Mesothelial cell of epicardium (in vitro differentiated cells): ENCODE data around the gene COPRS. TPM values are rescaled to one million over a fixed set of nuclear protein-coding genes. Genes with fewer than 3 reads are reported as not detected.

Experiments used
- DNase-seq, 2 experiments: peaks; one replicate each; pipeline ENCODE4 v3.0.0; 2021; ENCODE audit warnings: low spot score in 2 of 2; ENCODE audit not compliant: unreplicated experiment in 2 of 2
- H3K27ac Mint-ChIP-seq: 2 replicates; pipeline ENCODE4 v1.8.0; 2021; ENCODE audit warnings: mixed read lengths
- H3K27me3 Mint-ChIP-seq: 2 replicates; pipeline ENCODE4 v1.8.0; 2021; ENCODE audit warnings: low read depth, mixed read lengths
- H3K36me3 Mint-ChIP-seq: 2 replicates; pipeline ENCODE4 v1.8.0; 2021; ENCODE audit warnings: mixed read lengths
- H3K4me1 Mint-ChIP-seq: 2 replicates; pipeline ENCODE4 v1.8.0; 2021; ENCODE audit warnings: mixed read lengths
- H3K4me3 Mint-ChIP-seq: 2 replicates; pipeline ENCODE4 v1.8.0; 2021; ENCODE audit warnings: mild to moderate bottlenecking, moderate library complexity, mixed read lengths
- H3K9me3 Mint-ChIP-seq: 2 replicates; pipeline ENCODE4 v1.8.0; 2021; ENCODE audit warnings: mixed read lengths
- total RNA-seq: library from RNA; stranded (reverse); gene quantifications from 3 replicates; pipeline ENCODE4 v1.2.1, GENCODE V29; 2021
- TF ChIP-seq, protein P1 (sequence below): fragments of 200-600 bp; sonication (generic); IDR thresholded peaks from one replicate; pipeline ENCODE4 v1.5.0; 2021; ENCODE audit warnings: antibody characterized with exemption; ENCODE audit not compliant: unreplicated experiment

COPRS gene
- total RNA-seq, 1 donor from 2014 or later, result 28.4 TPM

DNA sequence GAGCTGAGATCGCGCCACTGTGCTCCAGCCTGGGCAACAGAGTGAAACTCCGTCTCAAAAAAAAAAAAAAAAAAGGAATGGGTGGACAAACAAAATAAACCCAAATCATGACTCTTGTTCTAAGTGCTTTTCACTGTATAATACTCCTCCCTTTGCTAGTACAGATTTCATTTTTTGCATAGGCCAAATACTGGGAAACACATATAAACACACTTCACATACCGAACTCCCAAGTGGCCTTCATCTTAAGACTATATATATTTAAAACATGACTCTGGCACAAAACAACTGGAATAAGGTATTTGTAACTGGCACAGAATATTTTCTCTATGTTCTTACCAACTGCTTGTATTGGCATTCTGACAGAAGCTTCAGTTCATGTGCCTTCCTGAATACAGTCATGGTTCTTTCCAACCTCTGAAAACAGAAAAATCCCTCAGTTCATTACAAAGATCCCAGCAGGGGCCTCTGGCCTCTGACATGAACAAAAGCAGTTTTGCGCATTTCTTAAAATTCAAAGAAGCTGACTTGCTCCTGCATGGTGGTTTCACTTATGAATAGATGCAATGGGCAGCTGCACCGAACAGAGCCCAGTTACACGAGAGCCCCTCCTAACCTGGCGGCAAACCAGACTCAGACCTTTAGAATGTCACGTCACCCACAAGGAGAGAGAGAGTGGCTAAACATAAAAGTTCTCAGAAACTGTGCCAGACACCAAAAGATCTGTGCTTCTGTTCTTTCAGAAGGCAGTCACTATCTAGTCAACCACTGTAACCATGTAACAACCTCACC lies 19.1 kb upstream of the COPRS start:
- H3K27me3 Mint-ChIP-seq, result no peaks in the 10 kb centered on the region
- TF ChIP-seq, protein P1, sequence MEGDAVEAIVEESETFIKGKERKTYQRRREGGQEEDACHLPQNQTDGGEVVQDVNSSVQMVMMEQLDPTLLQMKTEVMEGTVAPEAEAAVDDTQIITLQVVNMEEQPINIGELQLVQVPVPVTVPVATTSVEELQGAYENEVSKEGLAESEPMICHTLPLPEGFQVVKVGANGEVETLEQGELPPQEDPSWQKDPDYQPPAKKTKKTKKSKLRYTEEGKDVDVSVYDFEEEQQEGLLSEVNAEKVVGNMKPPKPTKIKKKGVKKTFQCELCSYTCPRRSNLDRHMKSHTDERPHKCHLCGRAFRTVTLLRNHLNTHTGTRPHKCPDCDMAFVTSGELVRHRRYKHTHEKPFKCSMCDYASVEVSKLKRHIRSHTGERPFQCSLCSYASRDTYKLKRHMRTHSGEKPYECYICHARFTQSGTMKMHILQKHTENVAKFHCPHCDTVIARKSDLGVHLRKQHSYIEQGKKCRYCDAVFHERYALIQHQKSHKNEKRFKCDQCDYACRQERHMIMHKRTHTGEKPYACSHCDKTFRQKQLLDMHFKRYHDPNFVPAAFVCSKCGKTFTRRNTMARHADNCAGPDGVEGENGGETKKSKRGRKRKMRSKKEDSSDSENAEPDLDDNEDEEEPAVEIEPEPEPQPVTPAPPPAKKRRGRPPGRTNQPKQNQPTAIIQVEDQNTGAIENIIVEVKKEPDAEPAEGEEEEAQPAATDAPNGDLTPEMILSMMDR, result no peak
- DNase-seq, result no peak
- H3K4me3 Mint-ChIP-seq, result no peak overlapping the region
- H3K9me3 Mint-ChIP-seq, result no peaks in the 10 kb centered on the region
- peaks cover 39% of the 10 kb centered on the region for H3K36me3 Mint-ChIP-seq
- H3K27ac Mint-ChIP-seq, result no peak overlapping the region
- no peaks in the 10 kb centered on the region for H3K4me1 Mint-ChIP-seq

DNA sequence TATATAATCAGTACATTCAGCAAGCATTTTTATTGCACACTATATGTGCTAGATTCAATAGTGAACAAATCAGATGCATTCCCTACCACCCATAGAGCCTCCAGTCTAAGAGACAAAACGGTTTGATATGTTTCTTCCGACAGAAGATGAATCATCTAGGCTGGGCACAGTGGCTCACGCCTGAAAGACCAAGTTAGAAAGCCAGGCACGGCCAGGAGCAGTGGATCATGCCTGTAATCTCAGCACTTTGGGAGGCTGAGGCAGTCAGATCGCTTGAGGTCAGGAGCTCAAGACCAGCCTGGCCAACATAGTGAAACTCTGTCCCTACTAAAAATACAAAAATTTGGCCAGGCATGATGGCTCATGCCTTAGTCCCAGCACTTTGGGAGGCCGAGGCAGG lies 18.3 kb upstream of the COPRS start:
- peaks cover 39% of the 10 kb centered on the region for H3K36me3 Mint-ChIP-seq
- no peaks in the 10 kb centered on the region for H3K27me3 Mint-ChIP-seq
- H3K27ac Mint-ChIP-seq, result no peak overlapping the region
- no peak overlapping the region for H3K4me3 Mint-ChIP-seq
- H3K9me3 Mint-ChIP-seq, result no peaks in the 10 kb centered on the region
- TF ChIP-seq, protein P1, result no peak
- no peaks in the 10 kb centered on the region for H3K4me1 Mint-ChIP-seq
- no peak for DNase-seq

DNA sequence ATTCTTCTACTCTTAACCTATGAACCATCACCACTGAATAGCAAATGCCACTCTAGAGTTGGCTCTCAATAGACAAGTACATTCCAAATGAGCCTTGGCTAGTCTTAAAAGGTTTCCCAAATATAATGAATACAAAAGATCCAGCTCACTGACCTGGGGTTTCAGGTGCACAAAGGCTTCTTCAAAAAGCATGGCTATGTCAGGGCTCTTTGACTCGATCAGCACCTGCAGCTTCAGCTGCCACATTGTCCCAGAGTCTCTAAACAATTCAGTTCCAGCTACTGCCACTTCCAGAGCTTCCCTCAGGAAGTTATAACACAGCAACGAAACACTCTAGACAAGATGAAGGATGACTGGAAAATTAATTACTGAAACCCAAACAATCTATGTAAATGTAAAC lies 16.0 kb upstream of the COPRS start:
- H3K4me3 Mint-ChIP-seq, result no peak overlapping the region
- H3K27me3 Mint-ChIP-seq, result no peaks in the 10 kb centered on the region
- TF ChIP-seq, protein P1, result no peak
- peaks cover 39% of the 10 kb centered on the region for H3K36me3 Mint-ChIP-seq
- H3K9me3 Mint-ChIP-seq, result no peaks in the 10 kb centered on the region
- H3K4me1 Mint-ChIP-seq, result no peaks in the 10 kb centered on the region
- DNase-seq, result no peak
- no peak overlapping the region for H3K27ac Mint-ChIP-seq

DNA sequence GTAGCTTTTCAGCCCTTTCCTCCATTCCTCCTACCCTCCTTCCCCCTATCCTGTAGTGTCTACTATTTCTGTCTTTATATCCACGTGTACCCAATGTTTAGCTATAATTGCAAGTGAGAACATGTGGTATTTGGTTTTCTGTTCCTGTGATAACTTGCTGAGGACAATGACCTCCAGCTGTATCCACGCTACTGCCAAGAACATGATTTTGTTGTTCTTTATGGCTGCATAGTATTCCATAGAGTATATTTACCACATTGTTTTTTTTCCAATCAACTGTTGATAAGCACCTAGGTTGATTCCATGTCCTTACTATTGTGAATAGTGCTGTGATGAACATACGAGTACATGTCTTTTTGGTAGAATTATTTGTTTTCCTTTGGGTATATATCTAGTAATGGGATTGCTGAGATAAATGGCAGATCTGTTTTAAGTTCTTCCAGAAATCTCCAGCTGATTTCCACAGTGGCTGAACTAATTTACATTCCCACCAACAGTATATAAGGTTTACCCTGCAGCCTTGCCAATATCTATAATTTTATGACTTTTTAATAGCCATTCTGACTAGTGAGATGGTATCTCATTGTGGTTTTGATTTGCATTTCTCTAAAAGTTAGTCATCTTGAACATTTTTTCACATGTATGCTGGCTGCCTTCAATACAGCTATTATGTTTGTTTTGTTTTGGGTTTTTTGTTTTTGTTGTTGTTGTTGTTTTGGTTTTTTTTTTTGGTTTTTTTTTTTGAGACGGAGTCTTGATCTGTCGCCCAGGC lies 10.9 kb upstream of the COPRS start:
- TF ChIP-seq, protein P1, result no peak
- H3K27ac Mint-ChIP-seq, result no peak overlapping the region
- no peak for DNase-seq
- no peaks in the 10 kb centered on the region for H3K27me3 Mint-ChIP-seq
- no peaks in the 10 kb centered on the region for H3K4me1 Mint-ChIP-seq
- H3K9me3 Mint-ChIP-seq, result no peaks in the 10 kb centered on the region
- H3K36me3 Mint-ChIP-seq, result peaks cover 57% of the 10 kb centered on the region
- H3K4me3 Mint-ChIP-seq, result no peak overlapping the region

DNA sequence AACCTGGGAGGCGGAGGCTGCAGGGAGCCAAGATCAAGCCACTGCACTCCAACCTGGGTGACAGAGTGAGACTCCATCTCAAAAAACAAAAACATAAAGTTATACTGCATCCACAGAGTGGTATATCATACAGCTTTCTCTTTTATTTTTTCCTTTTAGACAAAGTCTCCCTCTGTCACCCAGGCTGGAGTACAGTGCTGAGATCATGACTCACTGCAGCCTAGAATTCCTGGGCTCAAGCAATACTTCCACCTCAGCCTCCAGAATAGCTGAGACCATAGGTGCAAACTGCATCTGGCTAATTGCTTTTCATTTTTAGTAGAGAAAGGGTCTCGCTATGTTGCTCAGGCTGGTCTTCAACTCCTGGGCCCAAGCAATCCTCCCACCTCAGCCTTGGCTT lies 10.0 kb upstream of the COPRS start:
- no peaks in the 10 kb centered on the region for H3K4me1 Mint-ChIP-seq
- DNase-seq, result no peak
- no peak overlapping the region for H3K27ac Mint-ChIP-seq
- H3K9me3 Mint-ChIP-seq, result no peaks in the 10 kb centered on the region
- H3K4me3 Mint-ChIP-seq, result no peak overlapping the region
- H3K36me3 Mint-ChIP-seq, result peaks cover 59% of the 10 kb centered on the region
- TF ChIP-seq, protein P1, result no peak
- no peaks in the 10 kb centered on the region for H3K27me3 Mint-ChIP-seq
